Effector memory CD4-positive, alpha-beta T cell (primary cell): Measurements from ENCODE around the gene CADPS2.

Experiments used
- DNase-seq, 3 donors: peaks; one replicate each; pipeline ENCODE4 v3.0.0-alpha.2; 2020
- H3K27ac ChIP-seq: 2 replicates; pipeline ENCODE4 v1.7.0; 2013; ENCODE audit warnings: mild to moderate bottlenecking, low read length, moderate library complexity; ENCODE audit not compliant: insufficient read depth, poor library complexity, severe bottlenecking
- H3K27me3 ChIP-seq: replicated peaks from 2 replicates; pipeline ENCODE4 v1.7.0; 2013; ENCODE audit warnings: mild to moderate bottlenecking, low read length; ENCODE audit not compliant: insufficient read depth, control insufficient read depth, poor library complexity, severe bottlenecking
- H3K36me3 ChIP-seq: 2 replicates; pipeline ENCODE4 v1.7.0; 2013; ENCODE audit warnings: mild to moderate bottlenecking, low read length, moderate library complexity; ENCODE audit not compliant: control insufficient read depth, insufficient read depth
- H3K4me1 ChIP-seq: 2 replicates; pipeline ENCODE4 v1.7.0; 2013; ENCODE audit warnings: low read length, mild to moderate bottlenecking; ENCODE audit not compliant: control insufficient read depth, insufficient read depth, poor library complexity, severe bottlenecking
- H3K4me3 ChIP-seq: 2 replicates; pipeline ENCODE4 v1.7.0; 2013; ENCODE audit warnings: low read length, low read depth, mild to moderate bottlenecking; ENCODE audit not compliant: insufficient read depth, poor library complexity, severe bottlenecking
- H3K9me3 ChIP-seq: 2 replicates; pipeline ENCODE4 v1.7.0; 2013; ENCODE audit warnings: mild to moderate bottlenecking, low read length, moderate library complexity; ENCODE audit not compliant: control insufficient read depth

The CADPS2 gene

GRCh38 chr7:122602800-122603199 is 283.5 kb downstream of the CADPS2 start:
- H3K4me3 ChIP-seq: no peak overlapping the region
- H3K9me3 ChIP-seq: no peaks in the 10 kb centered on the region
- H3K27me3 ChIP-seq: no peaks in the 10 kb centered on the region
- no peak for DNase-seq
- no peaks in the 10 kb centered on the region for H3K36me3 ChIP-seq
- H3K27ac ChIP-seq: no peak overlapping the region
- no peaks in the 10 kb centered on the region for H3K4me1 ChIP-seq

GRCh38 chr7:122600630-122601029 is 285.6 kb downstream of the CADPS2 start:
- H3K9me3 ChIP-seq: no peaks in the 10 kb centered on the region
- no peak overlapping the region for H3K4me3 ChIP-seq
- no peaks in the 10 kb centered on the region for H3K27me3 ChIP-seq
- no peak overlapping the region for H3K27ac ChIP-seq
- H3K4me1 ChIP-seq: no peaks in the 10 kb centered on the region
- H3K36me3 ChIP-seq: no peaks in the 10 kb centered on the region
- DNase-seq: no peak

GRCh38 chr7:122600042-122600441 is 286.2 kb downstream of the CADPS2 start:
- no peaks in the 10 kb centered on the region for H3K4me1 ChIP-seq
- H3K9me3 ChIP-seq: no peaks in the 10 kb centered on the region
- no peak for DNase-seq
- H3K4me3 ChIP-seq: no peak overlapping the region
- H3K27me3 ChIP-seq: no peaks in the 10 kb centered on the region
- H3K27ac ChIP-seq: no peak overlapping the region
- no peaks in the 10 kb centered on the region for H3K36me3 ChIP-seq

- H3K36me3 ChIP-seq: no peaks in the 10 kb centered on the region
- H3K4me3 ChIP-seq: no peak overlapping the region
- H3K4me1 ChIP-seq: no peaks in the 10 kb centered on the region
- no peak for DNase-seq
- no peaks in the 10 kb centered on the region for H3K27me3 ChIP-seq
- no peaks in the 10 kb centered on the region for H3K9me3 ChIP-seq
- no peak overlapping the region for H3K27ac ChIP-seq
Measured at GRCh38 chr7:122597277-122597676, 289.0 kb downstream of the CADPS2 start.

- H3K27ac ChIP-seq: no peak overlapping the region
- no peaks in the 10 kb centered on the region for H3K9me3 ChIP-seq
- no peak overlapping the region for H3K4me3 ChIP-seq
- no peaks in the 10 kb centered on the region for H3K4me1 ChIP-seq
- no peaks in the 10 kb centered on the region for H3K36me3 ChIP-seq
- DNase-seq: no peak
- H3K27me3 ChIP-seq: no peaks in the 10 kb centered on the region
Measured at GRCh38 chr7:122595885-122596284, 290.4 kb downstream of the CADPS2 start.

GRCh38 chr7:122588621-122589020 is 297.6 kb downstream of the CADPS2 start:
- Histone ChIP-seq H3K4me1 (no peaks in the 10 kb centered on the region), H3K36me3 (no peaks in the 10 kb centered on the region), H3K4me3 (no peak overlapping the region), H3K9me3 (no peaks in the 10 kb centered on the region), H3K27ac (no peak overlapping the region), H3K27me3 (no peaks in the 10 kb centered on the region)
- no peak for DNase-seq

- H3K36me3 ChIP-seq: no peaks in the 10 kb centered on the region
- no peaks in the 10 kb centered on the region for H3K27me3 ChIP-seq
- no peak for DNase-seq
- H3K9me3 ChIP-seq: no peaks in the 10 kb centered on the region
- no peak overlapping the region for H3K4me3 ChIP-seq
- H3K4me1 ChIP-seq: no peaks in the 10 kb centered on the region
- no peak overlapping the region for H3K27ac ChIP-seq
Measured at GRCh38 chr7:122584676-122585251, 301.5 kb downstream of the CADPS2 start.

GRCh38 chr7:122578350-122578749 is 307.9 kb downstream of the CADPS2 start:
- H3K4me1 ChIP-seq: no peaks in the 10 kb centered on the region
- H3K36me3 ChIP-seq: no peaks in the 10 kb centered on the region
- no peaks in the 10 kb centered on the region for H3K9me3 ChIP-seq
- no peak overlapping the region for H3K27ac ChIP-seq
- no peak for DNase-seq
- no peaks in the 10 kb centered on the region for H3K27me3 ChIP-seq
- H3K4me3 ChIP-seq: no peak overlapping the region

- no peak for DNase-seq
- Histone ChIP-seq H3K9me3 (no peaks in the 10 kb centered on the region), H3K4me3 (no peak overlapping the region), H3K36me3 (no peaks in the 10 kb centered on the region), H3K27ac (no peak overlapping the region), H3K4me1 (no peaks in the 10 kb centered on the region), H3K27me3 (no peaks in the 10 kb centered on the region)
Measured at GRCh38 chr7:122577449-122578003, 308.7 kb downstream of the CADPS2 start.

- no peaks in the 10 kb centered on the region for H3K36me3 ChIP-seq
- DNase-seq: no peak
- H3K27me3 ChIP-seq: no peaks in the 10 kb centered on the region
- no peaks in the 10 kb centered on the region for H3K4me1 ChIP-seq
- no peaks in the 10 kb centered on the region for H3K9me3 ChIP-seq
- no peak overlapping the region for H3K4me3 ChIP-seq
- no peak overlapping the region for H3K27ac ChIP-seq
Measured at GRCh38 chr7:122572706-122573105, 313.6 kb downstream of the CADPS2 start.
